Suprapubic skin (tissue), 4 donors: ENCODE results near the gene HAVCR2. TPM values are rescaled to one million over a fixed set of nuclear protein-coding genes. Genes with fewer than 3 reads are reported as not detected.

ENCODE experiments used
- DNase-seq, 2 donors: peaks; one replicate each; pipeline ENCODE4 v3.0.0-alpha.2; 2019; ENCODE audit warnings: low spot score in 2 of 2
- H3K27ac ChIP-seq: fragments of 200-600 bp; sonication (generic); one replicate; pipeline ENCODE4 v1.5.1; 2019
- H3K27me3 ChIP-seq: fragments of 200-600 bp; sonication (generic); one replicate; pipeline ENCODE4 v1.5.1; 2019
- H3K36me3 ChIP-seq: fragments of 200-600 bp; sonication (generic); one replicate; pipeline ENCODE4 v1.5.1; 2019
- H3K4me1 ChIP-seq: fragments of 200-600 bp; sonication (generic); one replicate; pipeline ENCODE4 v1.5.1; 2019
- H3K4me3 ChIP-seq: fragments of 200-600 bp; sonication (generic); one replicate; pipeline ENCODE4 v1.5.1; 2019; ENCODE audit warnings: mild to moderate bottlenecking
- H3K9me3 ChIP-seq: fragments of 200-600 bp; sonication (generic); one replicate; pipeline ENCODE4 v1.5.1; 2019
- CTCF ChIP-seq, 2 donors: fragments of 200-600 bp in 1 of 2; fragments of 450-650 bp in 1 of 2; sonication (generic) in 1 of 2; IDR thresholded peaks; one replicate each; pipeline ENCODE4 v1.5.1; 2016 to 2019; ENCODE audit warnings: antibody characterized with exemption in 2 of 2, mild to moderate bottlenecking in 1 of 2, moderate library complexity in 1 of 2
- EP300 ChIP-seq: sonication (generic); formaldehyde crosslinking; IDR thresholded peaks from one replicate; pipeline ENCODE4 v1.6.1; 2017; ENCODE audit warnings: antibody characterized with exemption
- POLR2A ChIP-seq, 2 donors: fragments of 450-650 bp; IDR thresholded peaks; one replicate each; pipeline ENCODE4 v1.6.1; 2017; ENCODE audit warnings: antibody characterized with exemption in 2 of 2, mild to moderate bottlenecking in 2 of 2, moderate library complexity in 2 of 2
- POLR2AphosphoS5 ChIP-seq, 3 donors: sonication (generic); formaldehyde crosslinking; IDR thresholded peaks; one replicate each; pipeline ENCODE4 v1.6.1; 2017; ENCODE audit warnings: antibody characterized with exemption in 3 of 3
- WGBS: methylation state at CpG from one replicate; pipeline ENCODE4 v1.1.5; 2018; 5-methylcytosine and 5-hydroxymethylcytosine counted together
- total RNA-seq, 4 donors: library from RNA; depleted of rRNA; stranded (reverse); fragments of >200 nt; gene quantifications; one replicate each; pipeline ENCODE4 v1.1.0, GENCODE V29; 2016

The HAVCR2 gene
- 1 to 10 TPM; 2.1 to 4.5 (median 3.5) TPM for total RNA-seq

- DNase-seq = no peak
- H3K27ac ChIP-seq = peak within 1 kb of the TSS; percentile 64
- H3K9me3 ChIP-seq = no peaks in the 10 kb centered on the region
- H3K27me3 ChIP-seq = no peaks in the 10 kb centered on the region
- H3K36me3 ChIP-seq = no peaks in the 10 kb centered on the region
- H3K4me1 ChIP-seq = no peaks in the 10 kb centered on the region
- TF ChIP-seq POLR2A (IDR thresholded peaks at IDR 0.05) = peak in 1 of 2 donors; percentile 23
- TF ChIP-seq CTCF (IDR thresholded peaks at IDR 0.05) = no peak
- TF ChIP-seq EP300 = no peak
- TF ChIP-seq POLR2AphosphoS5 (IDR thresholded peaks at IDR 0.05) = no peak
- peak within 1 kb of the TSS; percentile 17 for H3K4me3 ChIP-seq
- 73% methylated on average over 4 of the region's 4 CpGs for WGBS
These were observed at the start of gene HAVCR2 for GRCh38 chr5:157108976-157109375. Gene HAVCR2 (minus strand): TSS chr5:157109044. CDS start chr5:157108983, 61 bp downstream.

DNA sequence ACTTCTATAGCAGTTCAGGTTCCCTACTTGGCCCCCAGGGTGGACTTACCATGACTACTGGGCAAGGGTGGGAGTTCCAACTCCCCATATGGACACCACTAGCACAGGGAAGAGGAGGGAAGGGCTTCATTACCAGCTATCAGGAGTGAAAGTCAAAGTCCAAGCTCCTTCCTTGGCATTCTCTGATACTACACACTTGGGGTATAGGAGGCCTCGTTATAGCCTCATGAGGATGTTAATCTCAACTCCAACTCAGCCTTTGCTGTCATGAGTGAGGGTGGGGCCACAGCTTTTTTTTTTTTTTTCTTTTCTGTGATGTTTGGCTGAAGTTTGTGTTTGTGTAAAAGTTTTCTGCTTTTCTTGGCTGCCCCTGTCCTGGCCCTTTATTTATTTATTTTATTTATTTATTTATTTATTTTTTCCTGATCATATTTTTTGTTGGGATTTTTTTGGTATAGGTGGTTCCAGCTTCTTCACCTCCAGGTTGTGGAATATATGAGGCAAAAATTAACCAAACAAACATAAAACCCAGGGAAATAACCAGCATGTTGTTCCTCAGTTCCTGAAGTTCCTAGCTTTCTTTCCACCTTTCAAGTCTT, 48.5 kb upstream of the HAVCR2 start:
- 77% methylated on average over 1 of the region's 1 CpG for WGBS
- no peak overlapping the region for H3K4me3 ChIP-seq

DNA sequence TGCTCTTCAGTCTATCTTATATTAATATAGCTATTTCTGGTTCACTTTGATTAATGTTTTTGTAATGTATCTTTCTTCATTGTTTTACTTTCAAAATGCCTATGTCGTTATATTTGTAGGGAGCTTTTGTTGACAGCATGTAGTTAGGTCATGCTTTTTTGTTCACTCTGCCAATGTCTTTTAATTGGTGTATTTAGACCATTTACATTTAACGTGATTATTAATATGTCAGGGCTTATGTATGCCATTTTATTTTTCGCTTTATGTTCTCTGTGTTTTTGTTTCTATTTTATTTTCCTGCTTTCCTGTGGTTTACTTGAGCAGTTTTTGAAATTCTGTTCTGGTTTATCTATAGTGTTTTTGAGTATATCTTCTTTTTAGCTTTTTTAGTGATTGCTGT, 46.5 kb upstream of the HAVCR2 start:
- no peaks in the 10 kb centered on the region for H3K9me3 ChIP-seq
- 83% methylated on average over 3 of the region's 3 CpGs for WGBS
- TF ChIP-seq POLR2AphosphoS5 (IDR thresholded peaks at IDR 0.05) (no peak), CTCF (IDR thresholded peaks at IDR 0.05) (no peak), POLR2A (IDR thresholded peaks at IDR 0.05) (no peak), EP300 (no peak)
- no peak overlapping the region for H3K27ac ChIP-seq
- no peaks in the 10 kb centered on the region for H3K36me3 ChIP-seq
- H3K4me3 ChIP-seq = no peak overlapping the region
- no peaks in the 10 kb centered on the region for H3K4me1 ChIP-seq
- H3K27me3 ChIP-seq = no peaks in the 10 kb centered on the region
- no peak for DNase-seq

More for the DNA sequence above, 48.5 kb upstream of the HAVCR2 start:
- no peaks in the 10 kb centered on the region for H3K36me3 ChIP-seq
- no peaks in the 10 kb centered on the region for H3K27me3 ChIP-seq
- no peaks in the 10 kb centered on the region for H3K4me1 ChIP-seq
- TF ChIP-seq POLR2AphosphoS5 (IDR thresholded peaks at IDR 0.05) (no peak), POLR2A (IDR thresholded peaks at IDR 0.05) (no peak), EP300 (no peak), CTCF (IDR thresholded peaks at IDR 0.05) (no peak)
- H3K9me3 ChIP-seq = no peaks in the 10 kb centered on the region
- H3K27ac ChIP-seq = no peak overlapping the region
- no peak for DNase-seq

GRCh38 chr5:157150995-157151394, 42.2 kb upstream of the HAVCR2 start:
- TF ChIP-seq CTCF (IDR thresholded peaks at IDR 0.05) (no peak), POLR2A (IDR thresholded peaks at IDR 0.05) (no peak), EP300 (no peak), POLR2AphosphoS5 (IDR thresholded peaks at IDR 0.05) (no peak)

DNA sequence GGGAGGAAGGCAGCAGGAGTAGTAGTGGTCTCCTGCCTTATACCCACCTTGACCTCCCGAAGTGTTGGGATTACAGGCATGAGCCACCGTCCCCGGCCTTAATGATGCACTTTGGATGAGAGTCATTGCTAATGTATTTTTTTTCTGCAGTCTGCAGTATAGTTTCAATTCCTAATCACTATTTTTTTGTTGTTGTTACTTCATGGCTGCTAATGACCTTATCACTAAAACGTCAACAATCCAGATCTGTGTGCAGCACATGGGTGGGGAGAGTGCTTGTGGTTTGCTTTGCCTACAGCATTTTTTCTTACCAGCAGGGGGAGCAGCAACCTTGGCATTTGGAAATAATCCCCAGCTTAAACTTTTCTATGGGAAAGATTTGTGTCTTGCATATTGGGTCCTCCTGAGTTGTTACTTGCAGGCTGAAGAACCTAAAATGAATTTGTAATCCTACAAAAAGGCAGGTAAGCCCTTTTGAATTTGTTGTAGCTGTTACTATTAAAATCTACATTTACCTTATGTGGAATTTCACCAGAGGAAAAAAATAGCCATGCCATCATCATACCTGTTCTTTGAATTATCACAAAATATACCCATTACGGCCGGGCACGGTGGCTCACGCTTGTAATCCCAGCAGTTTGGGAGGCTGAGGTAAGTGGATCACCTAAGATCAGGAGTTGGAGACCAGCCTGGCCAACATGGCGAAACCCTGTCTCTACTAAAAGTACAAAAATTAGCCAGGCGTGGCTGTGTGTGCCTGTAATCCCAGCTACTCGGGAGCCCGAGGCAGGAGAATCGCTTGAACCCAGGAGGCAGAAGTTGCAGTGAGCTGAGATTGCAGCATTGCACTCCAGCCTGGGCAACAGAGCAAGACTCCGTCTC, 40.1 kb upstream of the HAVCR2 start:
- Histone ChIP-seq H3K9me3 (no peaks in the 10 kb centered on the region), H3K4me1 (peaks cover 2% of the 10 kb centered on the region), H3K36me3 (no peaks in the 10 kb centered on the region), H3K27ac (no peak overlapping the region), H3K4me3 (no peak overlapping the region), H3K27me3 (no peaks in the 10 kb centered on the region)
- WGBS = 74% methylated on average over 14 of the region's 14 CpGs
- peak in 1 of 2 donors; percentile 73 for DNase-seq
- TF ChIP-seq CTCF (IDR thresholded peaks at IDR 0.05) = peak; percentile 63 to 83
- TF ChIP-seq POLR2AphosphoS5 (IDR thresholded peaks at IDR 0.05) = no peak
- no peak for TF ChIP-seq POLR2A (IDR thresholded peaks at IDR 0.05)
- no peak for TF ChIP-seq EP300

More at GRCh38 chr5:157150995-157151394, 42.2 kb upstream of the HAVCR2 start:
- H3K4me1 ChIP-seq = peaks cover 2% of the 10 kb centered on the region
- 73% methylated on average over 3 of the region's 3 CpGs for WGBS
- H3K27ac ChIP-seq = no peak overlapping the region
- no peaks in the 10 kb centered on the region for H3K9me3 ChIP-seq
- no peaks in the 10 kb centered on the region for H3K27me3 ChIP-seq
- no peak for DNase-seq
- no peak overlapping the region for H3K4me3 ChIP-seq
- no peaks in the 10 kb centered on the region for H3K36me3 ChIP-seq
